ENCODE results near the gene STYXL2.

Gene STYXL2

DNA sequence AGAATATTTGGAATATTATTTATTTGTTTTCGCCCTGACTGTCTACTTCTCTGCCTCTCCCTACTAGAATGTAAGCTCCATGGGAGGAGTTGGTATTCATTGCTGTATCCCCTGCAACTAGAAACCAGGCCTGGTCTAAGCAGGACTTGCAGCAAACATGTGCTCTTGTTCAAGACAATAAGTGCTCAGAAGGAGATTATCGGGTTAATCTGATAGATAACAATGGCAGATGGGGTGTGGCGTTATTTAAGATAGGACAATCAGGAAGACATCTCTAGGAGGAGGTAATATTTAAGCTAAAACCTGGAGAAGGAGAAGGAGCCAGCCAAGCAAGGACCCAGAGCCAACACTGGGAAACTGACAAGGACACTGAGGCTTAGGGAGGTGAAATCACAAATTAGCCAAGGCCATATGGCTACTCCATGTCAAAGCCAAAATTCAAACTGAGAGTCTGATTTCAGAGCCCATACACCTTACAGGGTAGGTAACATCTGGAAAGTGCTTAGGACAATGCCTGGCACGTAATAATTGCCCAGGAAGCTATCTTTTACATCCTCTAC is 41.5 kb downstream of the STYXL2 start:
- Histone ChIP-seq H3K36me3 (no peaks in the 10 kb centered on the region), H3K27ac (no peak overlapping the region), H3K4me1 (ENCODE audit: control insufficient read depth in 1 of 2, insufficient read depth in 1 of 2, low read depth in 1 of 2, low read length in 1 of 2) (no peaks in the 10 kb centered on the region), H3K4me3 (ENCODE audit: low read depth in 1 of 2, low read length in 1 of 2) (no peak overlapping the region), H3K9me3 (no peaks in the 10 kb centered on the region), H3K27me3 (peaks cover 27% of the 10 kb centered on the region)
- TF ChIP-seq, protein P1, sequence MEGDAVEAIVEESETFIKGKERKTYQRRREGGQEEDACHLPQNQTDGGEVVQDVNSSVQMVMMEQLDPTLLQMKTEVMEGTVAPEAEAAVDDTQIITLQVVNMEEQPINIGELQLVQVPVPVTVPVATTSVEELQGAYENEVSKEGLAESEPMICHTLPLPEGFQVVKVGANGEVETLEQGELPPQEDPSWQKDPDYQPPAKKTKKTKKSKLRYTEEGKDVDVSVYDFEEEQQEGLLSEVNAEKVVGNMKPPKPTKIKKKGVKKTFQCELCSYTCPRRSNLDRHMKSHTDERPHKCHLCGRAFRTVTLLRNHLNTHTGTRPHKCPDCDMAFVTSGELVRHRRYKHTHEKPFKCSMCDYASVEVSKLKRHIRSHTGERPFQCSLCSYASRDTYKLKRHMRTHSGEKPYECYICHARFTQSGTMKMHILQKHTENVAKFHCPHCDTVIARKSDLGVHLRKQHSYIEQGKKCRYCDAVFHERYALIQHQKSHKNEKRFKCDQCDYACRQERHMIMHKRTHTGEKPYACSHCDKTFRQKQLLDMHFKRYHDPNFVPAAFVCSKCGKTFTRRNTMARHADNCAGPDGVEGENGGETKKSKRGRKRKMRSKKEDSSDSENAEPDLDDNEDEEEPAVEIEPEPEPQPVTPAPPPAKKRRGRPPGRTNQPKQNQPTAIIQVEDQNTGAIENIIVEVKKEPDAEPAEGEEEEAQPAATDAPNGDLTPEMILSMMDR (IDR thresholded peaks at IDR 0.05) = no peak

DNA sequence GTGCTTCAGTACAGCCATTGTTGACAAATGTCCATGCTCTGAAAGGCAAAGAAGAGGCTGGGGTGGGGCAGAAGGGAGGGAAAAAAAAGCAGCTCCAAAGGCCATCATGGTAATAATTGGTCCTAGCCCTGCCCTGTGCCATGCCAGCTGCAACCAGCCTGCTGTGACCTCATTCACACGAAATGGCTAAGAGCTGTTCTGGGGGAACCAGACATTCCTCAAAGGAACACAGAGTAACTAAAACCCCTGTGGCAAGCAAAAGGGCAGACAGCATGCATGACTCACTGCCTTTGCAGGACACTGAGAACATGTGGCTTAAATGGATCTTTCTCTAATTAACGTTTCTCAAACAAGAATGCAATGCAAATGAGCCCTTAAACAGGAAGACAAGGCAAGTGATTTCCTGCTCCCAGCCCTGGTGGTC is 42.3 kb downstream of the STYXL2 start:
- Histone ChIP-seq H3K4me3 (ENCODE audit: low read depth in 1 of 2, low read length in 1 of 2) (no peak overlapping the region), H3K9me3 (no peaks in the 10 kb centered on the region), H3K27ac (no peak overlapping the region), H3K4me1 (ENCODE audit: control insufficient read depth in 1 of 2, insufficient read depth in 1 of 2, low read depth in 1 of 2, low read length in 1 of 2) (no peaks in the 10 kb centered on the region), H3K27me3 (peaks cover 19% of the 10 kb centered on the region), H3K36me3 (no peaks in the 10 kb centered on the region)
- TF ChIP-seq, protein P1 (IDR thresholded peaks at IDR 0.05) = no peak

DNA sequence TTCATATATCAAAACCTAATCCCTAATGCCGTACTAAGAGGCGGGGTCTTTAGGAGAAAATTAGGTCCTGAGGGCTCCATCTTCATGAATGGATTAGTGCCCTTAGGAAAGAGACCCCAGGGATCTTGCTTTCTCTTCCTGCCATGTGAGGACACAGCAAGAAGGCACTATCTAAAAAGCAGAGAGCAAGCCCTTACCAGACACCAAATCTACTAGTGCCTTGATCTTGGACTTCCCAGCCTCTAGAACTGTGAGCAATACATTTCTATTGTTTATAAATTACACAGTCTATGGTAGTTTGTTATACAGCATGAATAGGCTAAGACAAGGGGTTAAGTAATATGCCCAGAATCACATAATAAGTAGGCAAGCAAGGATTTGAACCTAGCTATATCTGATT is 42.9 kb downstream of the STYXL2 start:
- Histone ChIP-seq H3K36me3 (no peaks in the 10 kb centered on the region), H3K9me3 (no peaks in the 10 kb centered on the region), H3K27ac (no peak overlapping the region), H3K4me1 (ENCODE audit: control insufficient read depth in 1 of 2, insufficient read depth in 1 of 2, low read depth in 1 of 2, low read length in 1 of 2) (no peaks in the 10 kb centered on the region), H3K27me3 (peaks cover 13% of the 10 kb centered on the region), H3K4me3 (ENCODE audit: low read depth in 1 of 2, low read length in 1 of 2) (no peak overlapping the region)
- TF ChIP-seq, protein P1 (IDR thresholded peaks at IDR 0.05) = no peak

DNA sequence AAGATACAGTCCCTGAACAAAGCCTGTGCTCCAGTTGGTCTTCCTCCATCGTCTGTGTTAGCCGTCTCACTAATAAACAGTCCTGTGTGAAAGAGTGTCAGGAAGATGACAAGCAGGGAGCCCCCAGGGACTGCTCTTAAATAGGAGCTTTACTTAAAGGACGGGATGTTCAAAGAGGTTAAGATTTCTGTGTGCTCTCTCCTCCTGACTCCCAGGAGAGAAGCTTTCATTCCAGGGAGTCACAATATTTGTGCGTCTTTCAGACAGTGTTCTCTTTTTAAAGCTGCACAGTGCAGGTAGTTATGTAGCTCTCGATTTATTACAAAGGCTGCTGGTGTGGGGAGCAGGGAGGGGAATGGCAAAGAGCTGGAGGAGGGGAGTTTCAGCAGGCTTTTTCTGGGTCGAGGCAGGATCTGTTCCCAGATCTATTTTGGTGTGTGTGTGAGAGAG is 43.5 kb downstream of the STYXL2 start:
- no peaks in the 10 kb centered on the region for H3K36me3 ChIP-seq
- no peaks in the 10 kb centered on the region for H3K9me3 ChIP-seq
- no peak overlapping the region for H3K27ac ChIP-seq
- TF ChIP-seq, protein P1 (IDR thresholded peaks at IDR 0.05) = no peak
- no peaks in the 10 kb centered on the region for H3K4me1 ChIP-seq (ENCODE audit: control insufficient read depth in 1 of 2, insufficient read depth in 1 of 2, low read depth in 1 of 2, low read length in 1 of 2)
- H3K27me3 ChIP-seq = peaks cover 11% of the 10 kb centered on the region
- H3K4me3 ChIP-seq (ENCODE audit: low read depth in 1 of 2, low read length in 1 of 2) = no peak overlapping the region

DNA sequence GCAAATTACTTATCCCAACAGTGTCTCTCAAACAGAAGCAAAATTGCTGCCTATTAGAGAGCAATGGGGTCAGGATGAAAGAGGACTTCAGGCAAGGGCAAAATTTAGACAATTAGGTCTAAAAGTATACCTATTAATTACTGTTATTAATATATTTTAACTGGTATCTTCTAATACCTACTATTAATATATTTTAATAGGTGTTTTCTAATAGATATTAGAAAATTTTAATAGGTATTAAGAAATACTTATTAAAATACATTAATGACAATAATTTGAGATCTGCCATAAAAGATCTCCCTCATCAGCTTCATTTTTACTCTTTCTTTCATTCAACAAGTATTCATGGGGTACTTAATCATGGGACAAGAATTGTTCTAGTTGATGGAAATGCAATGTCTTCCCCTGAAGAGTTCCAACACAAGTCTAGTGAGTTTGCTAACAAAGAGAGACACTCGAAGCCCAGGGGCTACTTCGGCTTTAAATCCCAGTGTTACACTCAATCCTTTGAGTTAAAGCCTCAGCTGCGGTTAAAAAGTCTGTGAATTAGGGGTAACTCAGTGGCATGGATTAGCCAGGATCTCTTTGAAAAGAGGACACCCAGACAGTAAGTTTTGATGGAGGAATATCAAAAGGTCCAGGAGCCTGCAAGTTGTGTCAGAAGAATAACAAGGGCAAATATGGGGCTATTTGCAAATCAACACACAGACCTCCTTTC is 44.1 kb downstream of the STYXL2 start:
- TF ChIP-seq, protein P1 (IDR thresholded peaks at IDR 0.05) = no peak
- peaks cover 11% of the 10 kb centered on the region for H3K27me3 ChIP-seq

More for the DNA sequence above, 44.1 kb downstream of the STYXL2 start:
- no peaks in the 10 kb centered on the region for H3K9me3 ChIP-seq
- H3K4me3 ChIP-seq (ENCODE audit: low read depth in 1 of 2, low read length in 1 of 2) = no peak overlapping the region
- no peaks in the 10 kb centered on the region for H3K36me3 ChIP-seq
- no peaks in the 10 kb centered on the region for H3K4me1 ChIP-seq (ENCODE audit: control insufficient read depth in 1 of 2, insufficient read depth in 1 of 2, low read depth in 1 of 2, low read length in 1 of 2)
- no peak overlapping the region for H3K27ac ChIP-seq

Data from neutrophil (primary cell).